ENCODE data around the gene TBC1D3.
"Not testable (repeated sequence)": the region's sequence is repeated elsewhere in the genome, so short reads cannot be mapped to it uniquely, and the experiment has no call there.

Gene TBC1D3

GRCh38 chr17:38192455-38192854 lies at the start of gene TBC1D3:
TSS of gene TBC1D3 (minus strand) at chr17:38192555. CDS start at chr17:38191029, 1,526 bp downstream.
- DNase-seq (ENCODE audit: low read depth in 2 of 2): not testable (repeated sequence)

- DNase-seq (ENCODE audit: low read depth in 2 of 2): not testable (repeated sequence)
Observed at GRCh38 chr17:38232790-38233189, 40.4 kb upstream of the TBC1D3 start.

- not testable (repeated sequence) for DNase-seq (ENCODE audit: low read depth in 2 of 2)
Observed at GRCh38 chr17:38225844-38226495, 33.6 kb upstream of the TBC1D3 start.

GRCh38 chr17:38220867-38221266 lies 28.5 kb upstream of the TBC1D3 start:
- not testable (repeated sequence) for DNase-seq (ENCODE audit: low read depth in 2 of 2)

GRCh38 chr17:38200271-38200670 lies 7.9 kb upstream of the TBC1D3 start:
- not testable (repeated sequence) for DNase-seq (ENCODE audit: low read depth in 2 of 2)

GRCh38 chr17:38134860-38135259 lies 57.5 kb downstream of the TBC1D3 start:
- not testable (repeated sequence) for DNase-seq (ENCODE audit: low read depth in 2 of 2)

Measured in stimulated activated CD4-positive, alpha-beta T cell treated with anti-CD3 and anti-CD28 coated beads, Interleukin-1b, Interleukin-23, amount 100 ng/mL, for 1 hour (primary cell).